PC-3 (cell line): ENCODE measurements around the gene KCTD15.

Experiments used
- CTCF ChIP-seq: fragments of 300-600 bp; sonication (generic); conservative IDR thresholded peaks from 2 replicates; pipeline ENCODE4 v1.5.1; 2017; ENCODE audit warnings: antibody characterized with exemption, low read depth, mild to moderate bottlenecking, low read length
- EZH2 ChIP-seq: fragments of 300-600 bp; sonication (generic); IDR thresholded peaks from one replicate; pipeline ENCODE4 v1.6.1; 2017; ENCODE audit warnings: antibody characterized with exemption, mild to moderate bottlenecking, low read length; ENCODE audit not compliant: unreplicated experiment

GRCh38 chr19:33801411-33801810 is 4.7 kb downstream of the KCTD15 start:
- TF ChIP-seq CTCF (no peak), EZH2 (no peak)
